Measurements from ENCODE around the gene PRDM11. TPM values are rescaled to one million over a fixed set of nuclear protein-coding genes. Genes with fewer than 3 reads are reported as not detected.

PRDM11 gene
- total and polyA plus RNA-seq, 4 donors: 11.4 to 16.8 (median 14.0) TPM

DNA sequence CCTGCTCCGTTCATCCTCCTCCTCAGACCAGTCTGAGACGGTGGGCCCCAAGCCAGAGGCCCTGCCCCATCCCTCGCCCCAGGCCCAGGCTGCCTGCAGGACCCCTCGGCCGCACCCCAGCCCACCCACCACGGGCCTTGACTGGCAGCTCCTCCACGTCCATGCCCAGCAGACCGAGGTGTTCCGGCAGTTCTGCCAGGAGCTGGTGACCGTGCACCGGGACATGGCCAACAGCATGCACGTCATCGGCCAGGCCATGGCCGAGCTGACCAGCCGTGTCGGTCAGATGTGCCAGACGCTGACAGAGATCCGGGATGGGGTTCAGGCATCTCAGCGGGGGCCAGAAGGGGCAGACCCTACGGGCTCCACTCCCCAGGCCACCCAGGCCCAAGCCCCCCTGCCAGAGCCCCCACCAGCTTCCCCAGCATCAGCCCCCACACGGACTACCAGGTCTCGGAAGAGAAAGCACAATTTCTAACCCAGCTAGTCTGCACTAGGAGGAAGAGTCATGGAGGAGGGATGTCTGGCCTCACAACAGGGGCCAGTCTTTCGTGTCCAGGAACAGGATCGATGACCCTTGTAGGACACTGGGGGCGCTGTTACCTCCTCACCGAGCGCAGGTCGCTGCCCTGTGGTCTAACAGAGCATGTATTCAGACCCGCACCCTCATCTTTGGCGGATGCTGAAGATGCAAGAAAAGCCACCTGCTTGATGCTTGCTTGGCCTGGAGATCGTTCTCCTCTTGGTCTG, 66.3 kb downstream of the PRDM11 start:
- H3K27ac ChIP-seq (ENCODE audit: low read depth, low read length): no peak overlapping the region

DNA sequence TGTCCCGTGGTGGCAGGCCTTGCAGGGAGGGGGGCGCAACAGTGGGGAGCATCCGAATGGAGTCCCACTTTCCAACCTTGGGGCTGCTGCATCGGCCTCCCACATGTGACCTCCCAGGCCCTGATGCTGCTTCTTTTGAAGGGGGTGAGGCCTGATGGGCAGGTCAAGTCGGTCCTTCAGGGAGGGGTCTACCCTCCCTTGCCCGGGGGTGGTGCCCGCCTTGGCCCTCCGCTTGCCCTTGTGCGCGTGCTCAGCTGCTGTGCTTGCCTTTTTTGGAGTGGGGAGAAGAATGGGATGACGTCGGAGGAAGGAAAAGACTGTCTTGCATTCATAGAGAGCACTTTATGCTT, 66.9 kb downstream of the PRDM11 start:
- WGBS (ENCODE audit: insufficient coverage): 72% methylated on average over 3 of the region's 12 CpGs
- Histone ChIP-seq H3K4me1 (ENCODE audit: control insufficient read depth, insufficient read depth, low read length) (peaks cover 28% of the 10 kb centered on the region), H3K36me3 (ENCODE audit: control insufficient read depth, insufficient read depth, low read length) (peaks cover 47% of the 10 kb centered on the region), H3K27ac (ENCODE audit: low read depth, low read length) (no peak overlapping the region), H3K4me3 (ENCODE audit: low read depth, low read length) (no peak overlapping the region), H3K27me3 (ENCODE audit: control insufficient read depth, insufficient read depth, low read length) (no peaks in the 10 kb centered on the region), H3K9me3 (ENCODE audit: control insufficient read depth, insufficient read depth, low read length) (no peaks in the 10 kb centered on the region)
- DNase-seq (ENCODE audit: low read depth in 4 of 6, low spot score in 6 of 6): no peak

More for the DNA sequence above, 66.3 kb downstream of the PRDM11 start:
- Histone ChIP-seq H3K9me3 (ENCODE audit: control insufficient read depth, insufficient read depth, low read length) (no peaks in the 10 kb centered on the region), H3K4me3 (ENCODE audit: low read depth, low read length) (no peak overlapping the region), H3K27me3 (ENCODE audit: control insufficient read depth, insufficient read depth, low read length) (no peaks in the 10 kb centered on the region), H3K4me1 (ENCODE audit: control insufficient read depth, insufficient read depth, low read length) (peaks cover 28% of the 10 kb centered on the region), H3K36me3 (ENCODE audit: control insufficient read depth, insufficient read depth, low read length) (peaks cover 47% of the 10 kb centered on the region)
- no peak for DNase-seq (ENCODE audit: low read depth in 4 of 6, low spot score in 6 of 6)
- WGBS (ENCODE audit: insufficient coverage): 82% methylated on average over 30 of the region's 31 CpGs

DNA sequence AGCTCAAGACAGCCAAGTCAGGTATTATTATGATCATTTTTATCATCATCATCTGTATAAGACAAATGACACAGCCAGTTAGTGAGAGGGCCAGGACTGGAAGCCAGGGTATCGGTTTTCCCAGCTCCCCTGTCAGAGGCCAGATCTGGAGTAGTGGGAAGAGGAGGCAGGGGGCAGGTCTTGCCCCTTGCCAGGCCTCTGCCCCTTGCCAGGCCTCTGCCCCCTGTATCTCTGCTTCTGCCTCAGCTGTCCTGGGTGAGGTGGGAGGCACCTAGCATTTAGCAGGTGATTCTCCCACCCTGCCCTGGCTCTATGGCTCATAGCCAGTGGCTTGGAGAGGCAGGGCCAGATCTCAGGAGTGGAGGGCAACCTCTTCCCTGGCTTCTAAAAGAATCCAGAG, 67.3 kb downstream of the PRDM11 start:
- WGBS (ENCODE audit: insufficient coverage): 80% methylated on average over 1 of the region's 1 CpG
- no peak overlapping the region for H3K27ac ChIP-seq (ENCODE audit: low read depth, low read length)
- H3K4me3 ChIP-seq (ENCODE audit: low read depth, low read length): no peak overlapping the region
- peaks cover 44% of the 10 kb centered on the region for H3K36me3 ChIP-seq (ENCODE audit: control insufficient read depth, insufficient read depth, low read length)
- no peak for DNase-seq (ENCODE audit: low read depth in 4 of 6, low spot score in 6 of 6)
- H3K9me3 ChIP-seq (ENCODE audit: control insufficient read depth, insufficient read depth, low read length): no peaks in the 10 kb centered on the region
- no peaks in the 10 kb centered on the region for H3K27me3 ChIP-seq (ENCODE audit: control insufficient read depth, insufficient read depth, low read length)
- peaks cover 26% of the 10 kb centered on the region for H3K4me1 ChIP-seq (ENCODE audit: control insufficient read depth, insufficient read depth, low read length)

DNA sequence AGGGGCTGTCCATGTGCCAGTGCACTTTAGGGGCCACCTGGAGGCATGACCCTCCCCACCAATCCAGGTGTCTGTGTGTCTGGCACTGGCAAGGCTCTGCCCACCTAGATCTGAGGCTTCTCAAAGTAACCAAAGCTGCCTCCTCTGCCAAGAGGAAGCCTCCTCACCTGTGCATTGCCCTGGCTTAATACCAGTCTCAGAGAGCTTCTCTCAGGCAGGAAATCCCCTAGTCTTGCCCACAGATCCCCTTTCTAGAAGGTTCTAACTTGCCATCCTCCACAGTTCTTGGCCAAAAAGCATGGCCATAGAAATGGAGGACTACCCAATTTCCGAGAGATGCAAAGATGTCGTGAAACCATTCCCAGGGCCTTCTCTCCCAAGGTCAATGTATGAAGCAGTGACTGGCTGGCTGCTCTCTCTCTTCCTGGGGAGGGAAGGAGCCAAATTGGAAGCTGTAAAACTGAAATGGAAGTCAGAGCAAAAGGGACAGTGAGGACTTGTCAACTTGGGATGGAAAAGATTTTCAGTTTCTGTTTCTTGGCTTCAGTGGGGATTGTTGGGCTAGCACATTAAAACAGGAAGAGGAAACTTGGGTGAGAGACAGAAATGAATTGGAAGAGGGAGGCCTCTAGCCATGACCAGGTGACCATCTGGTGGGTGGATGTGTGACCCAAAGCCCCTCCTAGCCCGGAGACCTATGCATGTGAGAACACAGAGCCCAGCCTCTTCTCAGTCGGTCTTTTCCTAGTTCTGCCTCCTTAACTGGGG, 68.8 kb downstream of the PRDM11 start:
- peaks cover 37% of the 10 kb centered on the region for H3K36me3 ChIP-seq (ENCODE audit: control insufficient read depth, insufficient read depth, low read length)
- no peak overlapping the region for H3K27ac ChIP-seq (ENCODE audit: low read depth, low read length)
- WGBS (ENCODE audit: insufficient coverage): 82% methylated on average over 4 of the region's 4 CpGs
- no peaks in the 10 kb centered on the region for H3K27me3 ChIP-seq (ENCODE audit: control insufficient read depth, insufficient read depth, low read length)
- H3K9me3 ChIP-seq (ENCODE audit: control insufficient read depth, insufficient read depth, low read length): no peaks in the 10 kb centered on the region
- no peak for DNase-seq (ENCODE audit: low read depth in 4 of 6, low spot score in 6 of 6)
- H3K4me1 ChIP-seq (ENCODE audit: control insufficient read depth, insufficient read depth, low read length): peaks cover 11% of the 10 kb centered on the region
- no peak overlapping the region for H3K4me3 ChIP-seq (ENCODE audit: low read depth, low read length)

DNA sequence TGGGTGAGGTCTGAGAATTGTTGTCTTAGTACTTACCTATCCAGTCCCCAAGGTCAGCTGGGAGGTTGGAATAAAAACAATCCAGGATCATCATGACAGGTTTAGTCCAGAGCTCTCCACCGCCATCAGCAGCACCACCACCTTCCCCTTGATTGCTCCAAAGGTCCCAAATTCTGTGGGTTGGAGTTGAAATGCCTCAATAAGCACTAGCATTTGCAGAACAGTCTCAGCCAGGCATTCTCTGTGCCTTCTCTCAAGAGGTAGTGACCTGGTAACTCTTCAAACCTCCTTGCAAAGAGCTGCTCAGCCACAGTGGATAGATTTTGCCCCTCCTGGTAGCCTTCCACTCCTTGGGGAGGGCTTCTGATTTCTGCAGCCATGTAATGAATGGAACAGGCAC, 69.6 kb downstream of the PRDM11 start:
- peaks cover 34% of the 10 kb centered on the region for H3K36me3 ChIP-seq (ENCODE audit: control insufficient read depth, insufficient read depth, low read length)

DNA sequence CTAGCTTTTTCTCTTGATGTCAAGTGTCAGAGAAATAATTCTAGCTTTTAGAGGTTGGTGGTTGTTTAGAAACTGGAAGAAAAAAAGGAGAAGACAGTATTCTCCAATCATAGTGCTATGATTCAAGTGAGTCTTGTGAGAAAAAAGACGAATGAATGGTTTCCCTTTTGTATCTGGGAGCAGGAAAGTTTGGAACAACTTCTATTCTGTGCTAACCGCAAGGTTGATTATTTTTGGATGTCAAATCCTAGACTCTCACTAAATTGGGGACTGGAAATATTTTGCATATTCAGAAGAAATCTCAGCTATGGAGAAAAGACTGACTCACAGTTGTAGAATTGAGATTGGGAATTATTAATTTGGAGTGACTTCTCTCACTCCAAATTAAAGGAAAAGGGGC, 70.5 kb downstream of the PRDM11 start:
- peaks cover 29% of the 10 kb centered on the region for H3K36me3 ChIP-seq (ENCODE audit: control insufficient read depth, insufficient read depth, low read length)
- H3K27me3 ChIP-seq (ENCODE audit: control insufficient read depth, insufficient read depth, low read length): no peaks in the 10 kb centered on the region
- H3K27ac ChIP-seq (ENCODE audit: low read depth, low read length): no peak overlapping the region
- no peak for DNase-seq (ENCODE audit: low read depth in 4 of 6, low spot score in 6 of 6)
- WGBS (ENCODE audit: insufficient coverage): 88% methylated on average over 1 of the region's 2 CpGs
- H3K4me1 ChIP-seq (ENCODE audit: control insufficient read depth, insufficient read depth, low read length): no peaks in the 10 kb centered on the region
- H3K4me3 ChIP-seq (ENCODE audit: low read depth, low read length): no peak overlapping the region
- H3K9me3 ChIP-seq (ENCODE audit: control insufficient read depth, insufficient read depth, low read length): no peaks in the 10 kb centered on the region

More for the DNA sequence above, 69.6 kb downstream of the PRDM11 start:
- Histone ChIP-seq H3K27me3 (ENCODE audit: control insufficient read depth, insufficient read depth, low read length) (no peaks in the 10 kb centered on the region), H3K27ac (ENCODE audit: low read depth, low read length) (no peak overlapping the region), H3K4me3 (ENCODE audit: low read depth, low read length) (no peak overlapping the region), H3K4me1 (ENCODE audit: control insufficient read depth, insufficient read depth, low read length) (peaks cover 3% of the 10 kb centered on the region), H3K9me3 (ENCODE audit: control insufficient read depth, insufficient read depth, low read length) (no peaks in the 10 kb centered on the region)
- DNase-seq (ENCODE audit: low read depth in 4 of 6, low spot score in 6 of 6): no peak
- no CpG with 5 or more reads among the region's 1 CpG for WGBS (ENCODE audit: insufficient coverage)

DNA sequence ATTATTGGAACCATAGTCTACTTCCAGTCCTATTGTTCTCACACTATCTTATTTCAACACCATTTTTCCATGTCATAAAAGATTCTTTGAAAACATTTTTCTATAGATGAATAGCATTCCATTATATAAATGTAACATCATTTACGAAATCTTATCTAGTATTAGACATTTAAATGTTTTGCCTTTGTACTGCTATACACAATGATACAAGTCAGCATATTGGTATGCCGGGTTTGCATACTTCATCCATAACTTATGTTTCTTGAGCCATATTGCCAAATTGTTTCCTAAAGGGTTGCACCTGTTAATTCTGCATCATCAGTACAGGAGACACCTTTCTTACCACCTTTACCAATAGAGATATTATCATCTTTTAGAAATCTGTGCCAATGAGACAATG, 71.6 kb downstream of the PRDM11 start:
- no CpG with 5 or more reads among the region's 2 CpGs for WGBS (ENCODE audit: insufficient coverage)
- peaks cover 23% of the 10 kb centered on the region for H3K36me3 ChIP-seq (ENCODE audit: control insufficient read depth, insufficient read depth, low read length)
- H3K27me3 ChIP-seq (ENCODE audit: control insufficient read depth, insufficient read depth, low read length): no peaks in the 10 kb centered on the region
- no peak for DNase-seq (ENCODE audit: low read depth in 4 of 6, low spot score in 6 of 6)
- no peak overlapping the region for H3K4me3 ChIP-seq (ENCODE audit: low read depth, low read length)
- no peak overlapping the region for H3K27ac ChIP-seq (ENCODE audit: low read depth, low read length)
- H3K9me3 ChIP-seq (ENCODE audit: control insufficient read depth, insufficient read depth, low read length): no peaks in the 10 kb centered on the region
- no peaks in the 10 kb centered on the region for H3K4me1 ChIP-seq (ENCODE audit: control insufficient read depth, insufficient read depth, low read length)

DNA sequence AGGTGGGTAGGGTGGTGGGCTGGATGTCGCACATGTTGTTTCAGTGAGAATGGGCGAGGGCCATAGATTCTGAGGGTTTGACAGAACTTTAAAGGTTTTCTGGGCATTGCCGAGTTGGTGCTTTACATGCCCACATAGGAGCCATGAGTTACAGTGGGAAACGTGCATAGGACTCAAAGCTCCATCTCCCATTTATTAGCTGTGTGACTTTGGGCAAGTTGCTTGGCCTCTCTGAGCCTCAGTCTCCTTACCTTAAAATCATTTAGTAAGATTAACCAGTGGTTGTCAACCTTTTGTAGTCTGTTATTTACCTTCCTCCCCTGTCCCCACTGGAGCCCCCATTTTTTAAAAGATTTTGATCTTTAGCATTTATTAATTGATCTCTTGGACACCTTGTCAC, 72.3 kb downstream of the PRDM11 start:
- DNase-seq (ENCODE audit: low read depth in 4 of 6, low spot score in 6 of 6): no peak
- Histone ChIP-seq H3K36me3 (ENCODE audit: control insufficient read depth, insufficient read depth, low read length) (peaks cover 20% of the 10 kb centered on the region), H3K27ac (ENCODE audit: low read depth, low read length) (no peak overlapping the region), H3K4me3 (ENCODE audit: low read depth, low read length) (no peak overlapping the region), H3K27me3 (ENCODE audit: control insufficient read depth, insufficient read depth, low read length) (no peaks in the 10 kb centered on the region), H3K9me3 (ENCODE audit: control insufficient read depth, insufficient read depth, low read length) (no peaks in the 10 kb centered on the region), H3K4me1 (ENCODE audit: control insufficient read depth, insufficient read depth, low read length) (no peaks in the 10 kb centered on the region)
- WGBS (ENCODE audit: insufficient coverage): 100% methylated on average over 4 of the region's 4 CpGs

DNA sequence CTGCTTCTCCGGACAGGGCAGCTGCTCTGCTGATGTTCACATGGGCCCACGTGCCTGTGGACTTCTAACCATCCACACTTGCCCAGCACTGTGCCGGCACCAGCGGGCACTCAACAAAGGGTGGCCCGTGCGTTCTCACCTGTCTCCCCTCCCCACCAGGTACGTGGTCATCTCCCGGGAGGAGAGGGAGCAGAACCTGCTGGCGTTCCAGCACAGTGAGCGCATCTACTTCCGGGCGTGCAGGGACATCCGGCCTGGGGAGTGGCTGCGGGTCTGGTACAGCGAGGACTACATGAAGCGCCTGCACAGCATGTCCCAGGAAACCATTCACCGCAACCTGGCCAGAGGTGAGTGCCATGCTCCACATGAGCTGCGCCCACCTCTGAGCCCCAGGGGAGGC, 73.0 kb downstream of the PRDM11 start:
- no peak for DNase-seq (ENCODE audit: low read depth in 4 of 6, low spot score in 6 of 6)
- no peak overlapping the region for H3K27ac ChIP-seq (ENCODE audit: low read depth, low read length)
- 95% methylated on average over 18 of the region's 18 CpGs for WGBS (ENCODE audit: insufficient coverage)
- no peaks in the 10 kb centered on the region for H3K4me1 ChIP-seq (ENCODE audit: control insufficient read depth, insufficient read depth, low read length)
- H3K36me3 ChIP-seq (ENCODE audit: control insufficient read depth, insufficient read depth, low read length): peaks cover 19% of the 10 kb centered on the region
- no peak overlapping the region for H3K4me3 ChIP-seq (ENCODE audit: low read depth, low read length)
- H3K9me3 ChIP-seq (ENCODE audit: control insufficient read depth, insufficient read depth, low read length): no peaks in the 10 kb centered on the region
- H3K27me3 ChIP-seq (ENCODE audit: control insufficient read depth, insufficient read depth, low read length): no peaks in the 10 kb centered on the region

DNA sequence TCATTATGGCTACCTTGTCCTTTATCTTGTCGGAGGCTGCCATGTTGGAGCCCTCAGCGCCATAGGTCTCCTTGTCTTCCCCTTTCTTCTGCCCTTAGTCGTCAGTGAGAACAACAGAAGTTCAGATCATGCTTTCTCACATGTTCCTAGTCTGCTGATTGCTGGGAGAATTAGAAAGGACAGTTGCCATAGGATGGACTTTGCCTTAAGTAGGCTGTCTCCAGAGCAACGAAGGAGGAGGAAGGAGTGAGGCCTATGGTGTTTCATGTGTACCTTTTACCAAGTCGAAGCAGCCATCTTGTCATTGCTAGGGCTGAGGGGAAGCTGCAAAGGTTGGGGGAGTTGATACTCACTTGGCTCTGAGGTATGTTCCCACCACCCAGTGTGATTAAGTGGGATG, 77.1 kb downstream of the PRDM11 start:
- Histone ChIP-seq H3K36me3 (ENCODE audit: control insufficient read depth, insufficient read depth, low read length) (peaks cover 50% of the 10 kb centered on the region), H3K27me3 (ENCODE audit: control insufficient read depth, insufficient read depth, low read length) (no peaks in the 10 kb centered on the region), H3K4me3 (ENCODE audit: low read depth, low read length) (no peak overlapping the region), H3K9me3 (ENCODE audit: control insufficient read depth, insufficient read depth, low read length) (no peaks in the 10 kb centered on the region), H3K4me1 (ENCODE audit: control insufficient read depth, insufficient read depth, low read length) (no peaks in the 10 kb centered on the region), H3K27ac (ENCODE audit: low read depth, low read length) (no peak overlapping the region)
- 95% methylated on average over 4 of the region's 5 CpGs for WGBS (ENCODE audit: insufficient coverage)
- DNase-seq (ENCODE audit: low read depth in 4 of 6, low spot score in 6 of 6): no peak

Measured in spinal cord (tissue), 10 donors.